Measurements from ENCODE around the gene POLD1.

GRCh38 chr19:50413531-50413930 is 29.4 kb downstream of the POLD1 start:
- TF ChIP-seq, protein P1, sequence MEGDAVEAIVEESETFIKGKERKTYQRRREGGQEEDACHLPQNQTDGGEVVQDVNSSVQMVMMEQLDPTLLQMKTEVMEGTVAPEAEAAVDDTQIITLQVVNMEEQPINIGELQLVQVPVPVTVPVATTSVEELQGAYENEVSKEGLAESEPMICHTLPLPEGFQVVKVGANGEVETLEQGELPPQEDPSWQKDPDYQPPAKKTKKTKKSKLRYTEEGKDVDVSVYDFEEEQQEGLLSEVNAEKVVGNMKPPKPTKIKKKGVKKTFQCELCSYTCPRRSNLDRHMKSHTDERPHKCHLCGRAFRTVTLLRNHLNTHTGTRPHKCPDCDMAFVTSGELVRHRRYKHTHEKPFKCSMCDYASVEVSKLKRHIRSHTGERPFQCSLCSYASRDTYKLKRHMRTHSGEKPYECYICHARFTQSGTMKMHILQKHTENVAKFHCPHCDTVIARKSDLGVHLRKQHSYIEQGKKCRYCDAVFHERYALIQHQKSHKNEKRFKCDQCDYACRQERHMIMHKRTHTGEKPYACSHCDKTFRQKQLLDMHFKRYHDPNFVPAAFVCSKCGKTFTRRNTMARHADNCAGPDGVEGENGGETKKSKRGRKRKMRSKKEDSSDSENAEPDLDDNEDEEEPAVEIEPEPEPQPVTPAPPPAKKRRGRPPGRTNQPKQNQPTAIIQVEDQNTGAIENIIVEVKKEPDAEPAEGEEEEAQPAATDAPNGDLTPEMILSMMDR (IDR thresholded peaks at IDR 0.05), result no peak
- TF ChIP-seq EZH2phosphoT487 (IDR thresholded peaks at IDR 0.05), result no peak

All from neural progenitor cell (in vitro differentiated cells).